ENCODE results near the gene SRD5A2.

DNA sequence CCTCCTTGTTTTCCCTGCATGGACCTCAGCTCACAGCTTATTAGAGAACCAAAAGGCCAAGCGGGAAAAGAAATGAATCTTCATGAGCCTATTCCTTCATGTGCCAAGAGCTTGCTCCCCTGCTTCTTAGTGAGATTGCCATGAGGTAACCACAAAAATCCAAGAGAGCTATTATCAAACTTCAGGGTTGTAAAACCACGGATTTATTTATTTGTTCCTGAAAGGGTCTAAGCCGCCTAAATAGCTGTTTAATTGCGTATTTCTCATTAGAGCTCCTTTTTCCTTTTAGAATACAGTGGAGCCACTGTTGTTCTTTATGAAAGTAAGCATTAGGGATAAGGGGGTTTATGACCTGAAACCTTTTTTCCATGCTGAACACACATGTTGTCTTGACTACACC lies 58.0 kb downstream of the SRD5A2 start:
- TF ChIP-seq, protein P1, sequence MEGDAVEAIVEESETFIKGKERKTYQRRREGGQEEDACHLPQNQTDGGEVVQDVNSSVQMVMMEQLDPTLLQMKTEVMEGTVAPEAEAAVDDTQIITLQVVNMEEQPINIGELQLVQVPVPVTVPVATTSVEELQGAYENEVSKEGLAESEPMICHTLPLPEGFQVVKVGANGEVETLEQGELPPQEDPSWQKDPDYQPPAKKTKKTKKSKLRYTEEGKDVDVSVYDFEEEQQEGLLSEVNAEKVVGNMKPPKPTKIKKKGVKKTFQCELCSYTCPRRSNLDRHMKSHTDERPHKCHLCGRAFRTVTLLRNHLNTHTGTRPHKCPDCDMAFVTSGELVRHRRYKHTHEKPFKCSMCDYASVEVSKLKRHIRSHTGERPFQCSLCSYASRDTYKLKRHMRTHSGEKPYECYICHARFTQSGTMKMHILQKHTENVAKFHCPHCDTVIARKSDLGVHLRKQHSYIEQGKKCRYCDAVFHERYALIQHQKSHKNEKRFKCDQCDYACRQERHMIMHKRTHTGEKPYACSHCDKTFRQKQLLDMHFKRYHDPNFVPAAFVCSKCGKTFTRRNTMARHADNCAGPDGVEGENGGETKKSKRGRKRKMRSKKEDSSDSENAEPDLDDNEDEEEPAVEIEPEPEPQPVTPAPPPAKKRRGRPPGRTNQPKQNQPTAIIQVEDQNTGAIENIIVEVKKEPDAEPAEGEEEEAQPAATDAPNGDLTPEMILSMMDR (IDR thresholded peaks at IDR 0.05; ENCODE audit: poor library complexity) = no peak
- no peak for TF ChIP-seq EZH2 (IDR thresholded peaks at IDR 0.05; ENCODE audit: borderline replicate concordance)

All from hepatocyte (in vitro differentiated cells).